Left lung (tissue), 10 donors: ENCODE data around the gene COL17A1. TPM values are rescaled to one million over a fixed set of nuclear protein-coding genes. Genes with fewer than 3 reads are reported as not detected.

Experiments
- ATAC-seq: fragments of 200-7000 bp; cut with Tn5 transposase; one replicate; pipeline ENCODE4 v1.9.1; 2020; ENCODE audit warnings: moderate library complexity
- DNase-seq, 4 donors: peaks; one replicate each; pipeline ENCODE4 v3.0.0-alpha.2; 2013 to 2020
- H3K27ac ChIP-seq, 2 donors: fragments of 200-600 bp; sonication (generic) in 1 of 2; one replicate each; pipeline versions ENCODE4 v1.5.0 to v1.8.0; 2020 to 2021
- H3K27me3 ChIP-seq, 2 donors: fragments of 200-600 bp; sonication (generic) in 1 of 2; one replicate each; pipeline versions ENCODE4 v1.5.0 to v1.8.0; 2020 to 2021
- H3K36me3 ChIP-seq, 2 donors: fragments of 200-600 bp; sonication (generic) in 1 of 2; one replicate each; pipeline versions ENCODE4 v1.5.0 to v1.8.0; 2020 to 2021
- H3K4me1 ChIP-seq, 2 donors: fragments of 200-600 bp; one replicate each; pipeline ENCODE4 v1.8.0; 2021
- H3K4me3 ChIP-seq, 2 donors: fragments of 200-600 bp; sonication (generic) in 1 of 2; one replicate each; pipeline versions ENCODE4 v1.5.0 to v1.8.0; 2020 to 2021; ENCODE audit warnings: mild to moderate bottlenecking in 1 of 2
- H3K9me3 ChIP-seq, 2 donors: fragments of 200-600 bp; sonication (generic) in 1 of 2; one replicate each; pipeline versions ENCODE4 v1.5.0 to v1.8.0; 2020 to 2021
- intact Hi-C, 2 donors: fragments of 100-400 bp; cut with DNase I; formaldehyde crosslinking; loops; one replicate each; pipeline versions ENCODE4 v1.11.2 to v1.14.2; 2022
- polyA plus RNA-seq, 6 donors: library from polyadenylated mRNA; unstranded; fragments of 120-200 nt; gene quantifications; one replicate each; pipeline ENCODE4 v1.2.1, GENCODE V29; 2013; ENCODE audit not compliant: insufficient read length in 6 of 6
- total RNA-seq, 2 donors: library from RNA; stranded (reverse); fragmentation: NEBNext Ultra II Directional; extraction: Animal tissue kit (Norgen Biotek cat#: 25700); gene quantifications; one replicate each; pipeline ENCODE4 v1.2.1, GENCODE V29; 2021
- TF ChIP-seq, protein P1 (sequence below), 2 donors: fragments of 200-600 bp; sonication (generic) in 1 of 2; IDR thresholded peaks; one replicate each; pipeline versions ENCODE4 v1.5.0 to v1.8.0; 2021; ENCODE audit warnings: antibody characterized with exemption in 2 of 2
- donor health status: DM: no; HTN: yes; CAD: no.
- donor health status: DM: no; HTN: no; CAD: no.

COL17A1 gene
- total and polyA plus RNA-seq, 8 donors = 0.32 to 43.4 (median 0.71) TPM

DNA sequence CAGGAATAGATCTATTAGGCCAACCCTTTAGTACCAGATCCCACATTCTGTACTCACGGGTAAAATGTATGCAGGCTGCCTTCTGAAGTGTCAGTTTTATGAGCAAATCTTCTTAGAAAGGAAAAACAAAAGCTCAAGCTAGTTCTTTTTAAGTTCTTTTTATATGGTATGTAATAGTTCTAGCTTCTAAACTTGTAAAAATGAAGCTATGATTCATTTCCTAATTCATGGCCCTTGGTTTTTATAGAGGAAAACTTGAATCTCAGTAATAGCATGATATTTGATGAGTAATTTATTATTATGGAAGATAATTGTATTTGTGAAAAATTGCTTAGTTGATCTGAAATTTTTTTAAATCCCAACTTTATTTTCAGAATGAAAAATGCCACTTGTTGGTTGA lies 64.4 kb downstream of the COL17A1 start:
- Histone ChIP-seq H3K36me3 (peaks cover 0 to 90% of the 10 kb centered on the region in 2 donors), H3K4me3 (no peak overlapping the region), H3K4me1 (peaks cover 0 to 13% of the 10 kb centered on the region in 2 donors), H3K9me3 (no peaks in the 10 kb centered on the region), H3K27me3 (no peaks in the 10 kb centered on the region), H3K27ac (no peak overlapping the region)
- TF ChIP-seq, protein P1, sequence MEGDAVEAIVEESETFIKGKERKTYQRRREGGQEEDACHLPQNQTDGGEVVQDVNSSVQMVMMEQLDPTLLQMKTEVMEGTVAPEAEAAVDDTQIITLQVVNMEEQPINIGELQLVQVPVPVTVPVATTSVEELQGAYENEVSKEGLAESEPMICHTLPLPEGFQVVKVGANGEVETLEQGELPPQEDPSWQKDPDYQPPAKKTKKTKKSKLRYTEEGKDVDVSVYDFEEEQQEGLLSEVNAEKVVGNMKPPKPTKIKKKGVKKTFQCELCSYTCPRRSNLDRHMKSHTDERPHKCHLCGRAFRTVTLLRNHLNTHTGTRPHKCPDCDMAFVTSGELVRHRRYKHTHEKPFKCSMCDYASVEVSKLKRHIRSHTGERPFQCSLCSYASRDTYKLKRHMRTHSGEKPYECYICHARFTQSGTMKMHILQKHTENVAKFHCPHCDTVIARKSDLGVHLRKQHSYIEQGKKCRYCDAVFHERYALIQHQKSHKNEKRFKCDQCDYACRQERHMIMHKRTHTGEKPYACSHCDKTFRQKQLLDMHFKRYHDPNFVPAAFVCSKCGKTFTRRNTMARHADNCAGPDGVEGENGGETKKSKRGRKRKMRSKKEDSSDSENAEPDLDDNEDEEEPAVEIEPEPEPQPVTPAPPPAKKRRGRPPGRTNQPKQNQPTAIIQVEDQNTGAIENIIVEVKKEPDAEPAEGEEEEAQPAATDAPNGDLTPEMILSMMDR (IDR thresholded peaks at IDR 0.05) = no peak
- ATAC-seq = no peak
- intact Hi-C loops = no loop called here
- DNase-seq = no peak

DNA sequence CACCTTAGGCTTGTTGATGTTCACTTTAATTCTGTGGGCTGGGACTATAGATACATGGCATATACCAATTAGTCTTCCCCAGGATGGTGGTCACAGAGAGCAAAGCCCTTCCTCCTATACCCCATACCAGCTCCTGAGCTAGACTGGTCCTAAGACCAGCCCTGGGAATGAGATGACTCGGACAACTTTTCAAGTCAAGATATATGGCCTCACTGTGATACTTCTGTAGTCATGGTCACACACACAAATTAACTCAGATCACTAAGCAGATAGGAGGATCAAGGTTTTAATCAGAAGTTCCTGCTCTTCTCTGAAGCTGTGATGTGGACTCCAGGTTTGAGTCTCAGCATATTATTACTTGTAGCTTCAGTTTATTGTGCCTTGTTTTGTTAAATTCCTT lies 65.7 kb downstream of the COL17A1 start:
- ATAC-seq = no peak
- intact Hi-C loops = no loop called here

DNA sequence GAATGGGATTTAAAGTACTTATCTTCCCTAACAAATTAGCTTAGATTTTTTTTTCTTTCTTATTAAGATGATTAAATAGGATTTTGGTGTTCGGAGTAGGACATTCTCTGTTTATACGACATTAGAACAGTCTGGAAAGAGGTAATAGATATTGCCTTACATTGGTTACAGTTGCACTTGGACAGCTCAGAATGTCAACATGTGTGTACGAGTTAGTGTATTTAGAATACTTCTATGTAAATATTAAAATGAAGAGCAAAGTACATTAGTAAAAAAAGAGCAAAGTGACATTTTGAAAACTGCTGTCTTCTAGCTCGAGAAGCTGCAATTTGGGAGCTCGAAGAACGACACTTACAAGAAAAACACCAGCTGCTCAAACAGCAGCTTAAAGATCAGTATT lies 67.2 kb downstream of the COL17A1 start:
- peaks cover 0 to 4% of the 10 kb centered on the region in 2 donors for H3K4me1 ChIP-seq
- no peak for ATAC-seq
- peaks cover 0 to 72% of the 10 kb centered on the region in 2 donors for H3K36me3 ChIP-seq

More for the DNA sequence above, 65.7 kb downstream of the COL17A1 start:
- peaks cover 0 to 6% of the 10 kb centered on the region in 2 donors for H3K4me1 ChIP-seq
- DNase-seq = no peak
- H3K36me3 ChIP-seq = peaks cover 0 to 80% of the 10 kb centered on the region in 2 donors
- H3K9me3 ChIP-seq = no peaks in the 10 kb centered on the region
- TF ChIP-seq, protein P1 (IDR thresholded peaks at IDR 0.05) = no peak
- H3K27me3 ChIP-seq = no peaks in the 10 kb centered on the region
- H3K4me3 ChIP-seq = no peak overlapping the region
- no peak overlapping the region for H3K27ac ChIP-seq

DNA sequence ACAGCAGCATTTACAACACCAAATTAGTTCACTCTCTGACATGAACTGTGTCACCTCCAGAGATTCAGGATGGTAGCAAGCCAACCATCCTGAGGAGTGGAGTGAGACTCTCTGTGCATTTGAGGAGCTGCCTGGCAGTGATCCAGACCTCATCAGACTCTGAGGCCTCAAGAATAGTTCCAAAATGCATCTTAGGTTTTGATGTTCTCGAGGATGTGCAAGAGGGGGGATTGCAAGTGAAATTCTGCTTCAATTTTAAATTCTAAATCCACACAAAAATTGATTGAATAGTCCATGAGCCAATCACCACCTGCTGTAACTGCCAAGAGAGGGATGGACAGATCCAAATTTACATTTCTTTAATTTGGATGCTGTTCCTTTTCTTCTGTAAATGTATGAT lies 69.0 kb downstream of the COL17A1 start:
- no peaks in the 10 kb centered on the region for H3K9me3 ChIP-seq
- no peaks in the 10 kb centered on the region for H3K27me3 ChIP-seq
- ATAC-seq (no peak), DNase-seq (no peak)
- intact Hi-C loops = no loop called here
- no peak overlapping the region for H3K27ac ChIP-seq
- TF ChIP-seq, protein P1 (IDR thresholded peaks at IDR 0.05) = no peak
- H3K36me3 ChIP-seq = peaks cover 0 to 68% of the 10 kb centered on the region in 2 donors
- no peak overlapping the region for H3K4me3 ChIP-seq
- H3K4me1 ChIP-seq = peaks cover 0 to 1% of the 10 kb centered on the region in 2 donors

More for the DNA sequence above, 67.2 kb downstream of the COL17A1 start:
- DNase-seq = no peak
- no peaks in the 10 kb centered on the region for H3K9me3 ChIP-seq
- no peak overlapping the region for H3K4me3 ChIP-seq
- no peaks in the 10 kb centered on the region for H3K27me3 ChIP-seq
- intact Hi-C loops = no loop called here
- H3K27ac ChIP-seq = no peak overlapping the region
- TF ChIP-seq, protein P1 (IDR thresholded peaks at IDR 0.05) = no peak

DNA sequence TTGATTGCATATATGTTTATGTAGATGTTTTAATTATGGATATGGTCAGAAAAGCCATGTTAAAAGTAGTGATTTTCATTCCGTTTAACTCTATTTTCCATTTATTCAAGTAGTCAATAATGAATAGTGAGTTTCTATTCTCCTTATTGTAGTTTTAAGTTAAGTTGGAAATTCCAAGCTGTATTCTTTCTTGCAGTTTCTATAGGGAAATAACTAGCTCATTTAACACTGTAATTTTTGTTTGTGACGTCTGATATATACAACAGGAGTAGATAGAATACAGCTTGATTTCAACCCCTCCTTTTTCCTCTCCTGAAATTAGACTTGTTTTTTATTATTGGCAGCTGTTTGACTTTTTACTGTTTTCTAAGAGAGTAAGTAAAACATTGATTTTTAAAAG lies 71.5 kb downstream of the COL17A1 start:
- intact Hi-C loops = no loop called here

More for the DNA sequence above, 71.5 kb downstream of the COL17A1 start:
- Histone ChIP-seq H3K9me3 (no peaks in the 10 kb centered on the region), H3K4me1 (no peaks in the 10 kb centered on the region), H3K4me3 (no peak overlapping the region), H3K27ac (no peak overlapping the region), H3K36me3 (peaks cover 0 to 67% of the 10 kb centered on the region in 2 donors), H3K27me3 (no peaks in the 10 kb centered on the region)
- TF ChIP-seq, protein P1 (IDR thresholded peaks at IDR 0.05) = no peak
- no peak for ATAC-seq
- DNase-seq = no peak
